ENCODE measurements around the gene UBQLN4. TPM values are rescaled to one million over a fixed set of nuclear protein-coding genes. Genes with fewer than 3 reads are reported as not detected.
A peak's percentile ranks its signal among the peaks of the same experiment; 100 is the strongest.

Gene UBQLN4
- total and polyA plus RNA-seq, 4 donors: 7.4 to 17.8 (median 11.3) TPM

- no peak for DNase-seq (ENCODE audit: low spot score)
- H3K36me3 ChIP-seq (ENCODE audit: control insufficient read depth in 4 of 4, insufficient read depth in 3 of 4, low read depth in 1 of 4, low read length in 3 of 4): no peaks in the 10 kb centered on the region
- H3K9ac ChIP-seq (ENCODE audit: low read depth in 1 of 2, low read length in 2 of 2): no peak overlapping the region
- peaks cover 0 to 3% (median 2%) of the 10 kb centered on the region in 4 donors for H3K4me1 ChIP-seq (ENCODE audit: control insufficient read depth in 4 of 4, insufficient read depth in 4 of 4, low read length in 3 of 4)
- no peak overlapping the region for H3K4me3 ChIP-seq (ENCODE audit: low read depth in 1 of 3, low read length in 3 of 3)
- H3K27ac ChIP-seq (ENCODE audit: low read depth in 1 of 2, low read length in 2 of 2): peak overlapping the region in 1 of 2 donors; percentile 35
- no peaks in the 10 kb centered on the region for H3K9me3 ChIP-seq (ENCODE audit: control insufficient read depth in 4 of 4, low read length in 3 of 4)
- TF ChIP-seq RXRA (IDR thresholded peaks at IDR 0.05) (no peak), RAD21 (IDR thresholded peaks at IDR 0.05) (no peak), REST (IDR thresholded peaks at IDR 0.05) (no peak), HNF4A (conservative IDR thresholded peaks at IDR 0.05) (no peak), NR2F2 (IDR thresholded peaks at IDR 0.05) (no peak), JUND (IDR thresholded peaks at IDR 0.05) (no peak), FOXA1 (IDR thresholded peaks at IDR 0.05) (no peak)
- TF ChIP-seq, protein P1, sequence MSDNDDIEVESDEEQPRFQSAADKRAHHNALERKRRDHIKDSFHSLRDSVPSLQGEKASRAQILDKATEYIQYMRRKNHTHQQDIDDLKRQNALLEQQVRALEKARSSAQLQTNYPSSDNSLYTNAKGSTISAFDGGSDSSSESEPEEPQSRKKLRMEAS (IDR thresholded peaks at IDR 0.05): no peak
- WGBS: 90% methylated on average over 3 of the region's 3 CpGs
- H3K27me3 ChIP-seq (ENCODE audit: control insufficient read depth in 4 of 4, insufficient read depth in 4 of 4, low read length in 3 of 4): no peaks in the 10 kb centered on the region
Measured at GRCh38 chr1:156095906-156096508, 42.4 kb upstream of the UBQLN4 start.

GRCh38 chr1:156091610-156092009 lies 38.0 kb upstream of the UBQLN4 start:
- no peaks in the 10 kb centered on the region for H3K9me3 ChIP-seq (ENCODE audit: control insufficient read depth in 4 of 4, low read length in 3 of 4)
- DNase-seq (ENCODE audit: low spot score): no peak
- WGBS: 79% methylated on average over 2 of the region's 2 CpGs
- H3K27me3 ChIP-seq (ENCODE audit: control insufficient read depth in 4 of 4, insufficient read depth in 4 of 4, low read length in 3 of 4): no peaks in the 10 kb centered on the region
- no peak overlapping the region for H3K27ac ChIP-seq (ENCODE audit: low read depth in 1 of 2, low read length in 2 of 2)
- H3K36me3 ChIP-seq (ENCODE audit: control insufficient read depth in 4 of 4, insufficient read depth in 3 of 4, low read depth in 1 of 4, low read length in 3 of 4): no peaks in the 10 kb centered on the region
- no peak overlapping the region for H3K4me3 ChIP-seq (ENCODE audit: low read depth in 1 of 3, low read length in 3 of 3)
- H3K4me1 ChIP-seq (ENCODE audit: control insufficient read depth in 4 of 4, insufficient read depth in 4 of 4, low read length in 3 of 4): peaks cover 0 to 10% (median 2%) of the 10 kb centered on the region in 4 donors
- TF ChIP-seq SP1 (IDR thresholded peaks at IDR 0.05) (no peak), HNF4G (IDR thresholded peaks at IDR 0.05) (no peak), ZBTB33 (IDR thresholded peaks at IDR 0.05) (no peak), JUND (IDR thresholded peaks at IDR 0.05) (no peak), RXRA (IDR thresholded peaks at IDR 0.05) (no peak), REST (IDR thresholded peaks at IDR 0.05) (no peak), HNF4A (conservative IDR thresholded peaks at IDR 0.05) (no peak), RAD21 (IDR thresholded peaks at IDR 0.05) (no peak), FOXA1 (IDR thresholded peaks at IDR 0.05) (no peak), NR2F2 (IDR thresholded peaks at IDR 0.05) (no peak), FOXA2 (IDR thresholded peaks at IDR 0.05) (no peak), CTCF (IDR thresholded peaks at IDR 0.05; ENCODE audit: low read depth, low read length, missing input control) (no peak), TAF1 (conservative IDR thresholded peaks at IDR 0.05) (no peak), GABPA (IDR thresholded peaks at IDR 0.05 in 1 of 2, conservative IDR thresholded peaks at IDR 0.05 in 1 of 2) (no peak)
- TF ChIP-seq, protein P2, sequence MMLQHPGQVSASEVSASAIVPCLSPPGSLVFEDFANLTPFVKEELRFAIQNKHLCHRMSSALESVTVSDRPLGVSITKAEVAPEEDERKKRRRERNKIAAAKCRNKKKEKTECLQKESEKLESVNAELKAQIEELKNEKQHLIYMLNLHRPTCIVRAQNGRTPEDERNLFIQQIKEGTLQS (IDR thresholded peaks at IDR 0.05): no peak
- TF ChIP-seq, protein P1 (IDR thresholded peaks at IDR 0.05): no peak
- H3K9ac ChIP-seq (ENCODE audit: low read depth in 1 of 2, low read length in 2 of 2): no peak overlapping the region

All from liver (tissue), 9 donors.